Middle frontal gyrus (tissue), 1 donor: Measurements from ENCODE around the gene PROCA1.
"Not testable (repeated sequence)": the region's sequence is repeated elsewhere in the genome, so short reads cannot be mapped to it uniquely, and the experiment has no call there.

Source experiments
- DNase-seq: peaks from one replicate; pipeline ENCODE4 v3.0.0-alpha.2; 2015; ENCODE audit warnings: low spot score; ENCODE audit errors: extremely low spot score

PROCA1 gene

GRCh38 chr17:28675980-28676379 lies 35.7 kb downstream of the PROCA1 start:
- DNase-seq: no peak

DNA sequence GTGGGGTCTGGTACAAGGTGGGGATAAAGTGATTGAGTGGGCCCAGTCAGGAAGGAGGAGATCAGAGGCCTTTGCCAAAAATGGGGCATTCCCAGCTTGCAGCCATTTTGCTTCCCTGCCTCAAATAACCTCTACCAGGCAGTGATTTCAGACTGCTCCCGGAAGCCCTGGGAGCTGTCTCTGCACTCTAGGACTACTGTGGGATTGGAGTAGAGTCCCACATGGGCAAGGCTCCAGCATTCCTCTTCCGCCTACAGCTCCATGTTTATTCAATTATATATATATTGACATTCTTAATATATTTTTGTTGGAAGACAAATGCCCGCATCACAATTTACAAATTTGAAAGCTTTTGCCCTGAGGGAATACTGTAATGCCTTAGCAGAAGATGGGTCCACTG lies 36.2 kb downstream of the PROCA1 start:
- no peak for DNase-seq

GRCh38 chr17:28669918-28670317 lies 41.8 kb downstream of the PROCA1 start:
- DNase-seq: no peak

DNA sequence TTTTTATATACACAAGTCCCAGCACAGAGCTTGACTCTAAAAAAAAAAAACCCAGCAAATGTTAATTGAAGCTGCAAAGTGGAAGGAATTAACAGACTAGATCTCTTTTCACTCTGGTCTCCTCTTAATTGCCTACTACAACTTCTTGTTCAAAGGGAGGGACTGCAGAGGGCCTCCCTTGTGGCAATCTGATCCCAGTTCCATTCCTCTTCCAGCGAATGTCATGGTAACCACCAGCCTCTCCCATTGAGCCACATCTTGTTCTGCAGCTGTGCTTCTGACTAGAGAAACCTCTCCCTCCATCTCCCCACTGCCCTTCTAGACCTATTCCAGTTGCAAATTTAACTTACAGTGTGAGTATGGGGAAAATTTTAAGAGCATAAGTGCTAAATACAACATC lies 43.8 kb downstream of the PROCA1 start:
- no peak for DNase-seq

- no peak for DNase-seq
Observed at GRCh38 chr17:28665994-28666393, 45.7 kb downstream of the PROCA1 start.

- DNase-seq: no peak
Observed at GRCh38 chr17:28663723-28664122, 48.0 kb downstream of the PROCA1 start.

- no peak for DNase-seq
Observed at GRCh38 chr17:28662527-28662829, 49.2 kb downstream of the PROCA1 start.

- DNase-seq: peak; percentile 90
Observed at GRCh38 chr17:28661635-28662526, 49.8 kb downstream of the PROCA1 start, which contains the start of the genes SDF2 and SUPT6H. Gene SDF2 (minus strand): TSS chr17:28661906. CDS start chr17:28661876, 30 bp downstream. Gene SUPT6H (plus strand): TSS chr17:28662205. CDS start chr17:28673402, 11,197 bp downstream.

DNA sequence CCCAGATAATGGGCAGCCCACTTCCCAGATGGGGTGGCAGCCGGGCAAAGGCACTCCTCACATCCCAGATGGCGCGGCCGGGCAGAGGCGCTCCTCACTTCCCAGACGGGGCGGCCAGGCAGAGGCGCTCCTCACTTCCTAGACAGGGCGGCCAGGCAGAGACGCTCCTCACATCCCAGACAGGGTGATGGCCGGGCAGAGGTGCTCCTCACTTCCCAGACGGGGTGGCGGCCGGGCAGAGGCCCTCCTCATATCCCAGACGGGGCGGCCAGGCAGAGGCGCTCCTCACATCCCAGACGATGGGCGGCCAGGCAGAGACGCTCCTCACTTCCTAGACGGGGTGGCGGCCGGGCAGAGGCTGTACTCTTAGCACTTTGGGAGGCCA lies 52.2 kb downstream of the PROCA1 start:
- not testable (repeated sequence) for DNase-seq

- DNase-seq: not testable (repeated sequence)
Observed at GRCh38 chr17:28658766-28659496, 52.8 kb downstream of the PROCA1 start.

- DNase-seq: not testable (repeated sequence)
Observed at GRCh38 chr17:28658342-28658741, 53.3 kb downstream of the PROCA1 start.

- no peak for DNase-seq
Observed at GRCh38 chr17:28657756-28658155, 53.9 kb downstream of the PROCA1 start.

DNA sequence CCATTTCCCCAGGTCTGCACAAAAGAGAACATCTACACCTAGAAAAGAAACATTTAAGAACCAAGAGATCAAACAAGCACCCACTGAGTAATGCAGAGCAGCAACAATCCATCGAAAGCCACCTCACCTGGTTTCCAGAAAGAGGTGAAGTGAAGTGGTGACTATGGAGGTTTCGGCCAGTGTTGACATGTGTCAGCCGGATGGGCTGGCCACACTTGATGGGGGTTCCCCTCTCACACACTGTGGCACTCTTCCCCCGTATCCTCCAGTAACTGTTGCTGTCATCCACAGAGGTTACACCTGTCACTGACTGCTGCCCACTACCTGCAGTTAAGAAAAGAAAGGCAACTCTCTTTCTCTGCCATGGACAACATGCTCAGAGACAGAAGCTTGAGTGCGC lies 56.5 kb downstream of the PROCA1 start:
- no peak for DNase-seq
